Suprapubic skin (tissue), 4 donors: ENCODE measurements around the gene ZBTB46. TPM values are rescaled to one million over a fixed set of nuclear protein-coding genes. Genes with fewer than 3 reads are reported as not detected.

Experiments
- DNase-seq, 2 donors: peaks; one replicate each; pipeline ENCODE4 v3.0.0-alpha.2; 2019; ENCODE audit warnings: low spot score in 2 of 2
- H3K27ac ChIP-seq: fragments of 200-600 bp; sonication (generic); one replicate; pipeline ENCODE4 v1.5.1; 2019
- H3K27me3 ChIP-seq: fragments of 200-600 bp; sonication (generic); one replicate; pipeline ENCODE4 v1.5.1; 2019
- H3K36me3 ChIP-seq: fragments of 200-600 bp; sonication (generic); one replicate; pipeline ENCODE4 v1.5.1; 2019
- H3K4me1 ChIP-seq: fragments of 200-600 bp; sonication (generic); one replicate; pipeline ENCODE4 v1.5.1; 2019
- H3K4me3 ChIP-seq: fragments of 200-600 bp; sonication (generic); one replicate; pipeline ENCODE4 v1.5.1; 2019; ENCODE audit warnings: mild to moderate bottlenecking
- H3K9me3 ChIP-seq: fragments of 200-600 bp; sonication (generic); one replicate; pipeline ENCODE4 v1.5.1; 2019
- CTCF ChIP-seq, 2 donors: fragments of 200-600 bp in 1 of 2; fragments of 450-650 bp in 1 of 2; sonication (generic) in 1 of 2; IDR thresholded peaks; one replicate each; pipeline ENCODE4 v1.5.1; 2016 to 2019; ENCODE audit warnings: antibody characterized with exemption in 2 of 2, mild to moderate bottlenecking in 1 of 2, moderate library complexity in 1 of 2
- EP300 ChIP-seq: sonication (generic); formaldehyde crosslinking; IDR thresholded peaks from one replicate; pipeline ENCODE4 v1.6.1; 2017; ENCODE audit warnings: antibody characterized with exemption
- POLR2A ChIP-seq, 2 donors: fragments of 450-650 bp; IDR thresholded peaks; one replicate each; pipeline ENCODE4 v1.6.1; 2017; ENCODE audit warnings: antibody characterized with exemption in 2 of 2, mild to moderate bottlenecking in 2 of 2, moderate library complexity in 2 of 2
- POLR2AphosphoS5 ChIP-seq, 3 donors: sonication (generic); formaldehyde crosslinking; IDR thresholded peaks; one replicate each; pipeline ENCODE4 v1.6.1; 2017; ENCODE audit warnings: antibody characterized with exemption in 3 of 3
- WGBS: methylation state at CpG from one replicate; pipeline ENCODE4 v1.1.5; 2018; 5-methylcytosine and 5-hydroxymethylcytosine counted together
- total RNA-seq, 4 donors: library from RNA; depleted of rRNA; stranded (reverse); fragments of >200 nt; gene quantifications; one replicate each; pipeline ENCODE4 v1.1.0, GENCODE V29; 2016

The ZBTB46 gene
- total RNA-seq, 4 donors from 2014 or later: 3.4 to 5.1 (median 4.4) TPM

DNA sequence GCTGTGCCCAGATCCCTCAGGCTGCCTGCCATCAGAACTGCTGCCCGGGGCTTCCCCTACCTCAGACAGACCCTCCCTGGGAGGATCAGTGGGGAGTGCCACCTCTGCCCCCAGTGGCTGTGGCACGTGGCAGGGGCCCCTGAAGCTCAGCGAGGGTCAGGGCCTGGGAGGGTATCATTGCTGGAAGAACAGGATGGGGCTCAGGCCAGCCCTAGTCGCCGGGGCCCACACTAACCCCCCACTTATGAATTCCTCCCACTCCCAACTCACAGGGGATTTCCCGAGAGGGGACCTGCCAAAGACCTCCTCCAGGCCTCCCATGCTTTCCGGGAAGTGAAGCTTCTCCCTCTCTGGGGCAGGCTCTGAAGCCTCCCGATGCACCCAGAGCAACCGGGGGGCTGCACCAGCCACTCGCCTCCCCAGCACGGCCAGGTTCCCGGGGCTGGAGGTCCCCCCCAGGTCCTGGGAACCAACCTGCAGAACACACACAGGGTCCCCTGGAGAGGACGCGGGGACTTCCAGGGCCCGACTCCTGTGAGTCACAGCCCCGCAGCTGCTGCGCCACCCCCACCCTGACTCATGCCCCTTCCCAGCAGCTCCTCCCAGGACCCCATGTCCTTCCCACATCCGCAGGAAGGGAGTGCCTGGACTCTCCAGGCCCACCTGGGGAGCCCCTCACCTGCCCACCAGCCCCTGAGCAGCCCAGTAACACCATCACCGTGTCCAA lies 132.2 kb downstream of the ZBTB46 start:
- DNase-seq: peak in 1 of 2 donors; percentile 77
- H3K27ac ChIP-seq: peak overlapping the region; percentile 86
- peak in 1 of 3 donors; percentile 37 for TF ChIP-seq POLR2AphosphoS5 (IDR thresholded peaks at IDR 0.05)
- no peak for TF ChIP-seq CTCF (IDR thresholded peaks at IDR 0.05)
- TF ChIP-seq POLR2A (IDR thresholded peaks at IDR 0.05): no peak

GRCh38 chr20:63697868-63698545 lies 133.1 kb downstream of the ZBTB46 start:
- H3K4me3 ChIP-seq: peak overlapping the region; percentile 47
- H3K9me3 ChIP-seq: no peaks in the 10 kb centered on the region
- peak in 1 of 2 donors; percentile 65 for DNase-seq
- H3K36me3 ChIP-seq: peaks cover 4% of the 10 kb centered on the region
- TF ChIP-seq EP300 (no peak), POLR2AphosphoS5 (IDR thresholded peaks at IDR 0.05) (no peak), POLR2A (IDR thresholded peaks at IDR 0.05) (no peak), CTCF (IDR thresholded peaks at IDR 0.05) (no peak)
- WGBS: 69% methylated on average over 37 of the region's 40 CpGs
- no peak overlapping the region for H3K27ac ChIP-seq
- H3K4me1 ChIP-seq: peaks cover 58% of the 10 kb centered on the region
- no peaks in the 10 kb centered on the region for H3K27me3 ChIP-seq

More for the DNA sequence above, 132.2 kb downstream of the ZBTB46 start:
- Histone ChIP-seq H3K9me3 (no peaks in the 10 kb centered on the region), H3K36me3 (peaks cover 10% of the 10 kb centered on the region), H3K4me1 (peaks cover 57% of the 10 kb centered on the region), H3K27me3 (no peaks in the 10 kb centered on the region), H3K4me3 (peak overlapping the region; percentile 47)
- 30% methylated on average over 11 of the region's 19 CpGs for WGBS

DNA sequence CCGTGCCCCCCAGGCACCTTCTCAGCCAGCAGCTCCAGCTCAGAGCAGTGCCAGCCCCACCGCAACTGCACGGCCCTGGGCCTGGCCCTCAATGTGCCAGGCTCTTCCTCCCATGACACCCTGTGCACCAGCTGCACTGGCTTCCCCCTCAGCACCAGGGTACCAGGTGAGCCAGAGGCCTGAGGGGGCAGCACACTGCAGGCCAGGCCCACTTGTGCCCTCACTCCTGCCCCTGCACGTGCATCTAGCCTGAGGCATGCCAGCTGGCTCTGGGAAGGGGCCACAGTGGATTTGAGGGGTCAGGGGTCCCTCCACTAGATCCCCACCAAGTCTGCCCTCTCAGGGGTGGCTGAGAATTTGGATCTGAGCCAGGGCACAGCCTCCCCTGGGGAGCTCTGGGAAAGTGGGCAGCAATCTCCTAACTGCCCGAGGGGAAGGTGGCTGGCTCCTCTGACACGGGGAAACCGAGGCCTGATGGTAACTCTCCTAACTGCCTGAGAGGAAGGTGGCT lies 133.7 kb downstream of the ZBTB46 start:
- TF ChIP-seq POLR2A (IDR thresholded peaks at IDR 0.05) (no peak), EP300 (no peak), POLR2AphosphoS5 (IDR thresholded peaks at IDR 0.05) (no peak), CTCF (IDR thresholded peaks at IDR 0.05) (no peak)

GRCh38 chr20:63696628-63697356 lies 134.3 kb downstream of the ZBTB46 start, which contains the start of gene TNFRSF6B:
TSS of gene TNFRSF6B (plus strand) at chr20:63696652. CDS start at chr20:63696768, 116 bp downstream.
- H3K9me3 ChIP-seq: no peaks in the 10 kb centered on the region
- TF ChIP-seq POLR2AphosphoS5 (IDR thresholded peaks at IDR 0.05) (peak in 1 of 3 donors; percentile 35), EP300 (no peak)
- no CpG with 5 or more reads among the region's 52 CpGs for WGBS
- peak in 1 of 2 donors; percentile 64 for DNase-seq
- H3K27me3 ChIP-seq: no peaks in the 10 kb centered on the region
- H3K4me3 ChIP-seq: peak within 1 kb of the TSS; percentile 47
- H3K4me1 ChIP-seq: peaks cover 69% of the 10 kb centered on the region
- peaks cover 4% of the 10 kb centered on the region for H3K36me3 ChIP-seq
- no peak within 1 kb of the TSS for H3K27ac ChIP-seq

More for the DNA sequence above, 133.7 kb downstream of the ZBTB46 start:
- peaks cover 64% of the 10 kb centered on the region for H3K4me1 ChIP-seq
- H3K9me3 ChIP-seq: no peaks in the 10 kb centered on the region
- peak overlapping the region; percentile 47 for H3K4me3 ChIP-seq
- H3K27me3 ChIP-seq: no peaks in the 10 kb centered on the region
- H3K27ac ChIP-seq: no peak overlapping the region
- peaks cover 4% of the 10 kb centered on the region for H3K36me3 ChIP-seq
- WGBS: no CpG with 5 or more reads among the region's 7 CpGs
- DNase-seq: peak in 1 of 2 donors; percentile 65

DNA sequence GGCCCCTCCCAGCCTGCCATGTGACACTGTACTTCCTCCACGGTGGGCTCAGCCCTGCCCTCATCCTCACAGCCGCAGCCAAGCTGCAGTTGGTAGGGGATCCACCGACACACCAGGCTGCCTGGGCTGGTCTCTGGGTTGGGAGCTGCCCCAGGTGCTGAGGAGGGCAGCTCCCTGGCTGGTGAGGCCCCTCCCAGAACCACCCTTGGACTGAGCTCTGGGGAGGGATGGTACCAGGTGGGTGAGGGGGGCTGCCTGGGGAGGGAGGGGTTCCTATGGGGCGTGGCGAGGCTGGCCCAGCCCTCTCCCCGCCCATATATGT lies 134.8 kb downstream of the ZBTB46 start:
- peak in 1 of 2 donors; percentile 66 for DNase-seq
- Histone ChIP-seq H3K27ac (no peak overlapping the region), H3K4me1 (peaks cover 74% of the 10 kb centered on the region), H3K36me3 (peaks cover 4% of the 10 kb centered on the region), H3K9me3 (no peaks in the 10 kb centered on the region), H3K4me3 (peak overlapping the region; percentile 47), H3K27me3 (no peaks in the 10 kb centered on the region)
- 0% methylated on average over 3 of the region's 6 CpGs for WGBS
- TF ChIP-seq EP300: no peak
- TF ChIP-seq POLR2A (IDR thresholded peaks at IDR 0.05): no peak
- TF ChIP-seq CTCF (IDR thresholded peaks at IDR 0.05): no peak
- no peak for TF ChIP-seq POLR2AphosphoS5 (IDR thresholded peaks at IDR 0.05)
